HG03159 (cell line): ENCODE measurements around the gene FXR2.

Experiments
- ATAC-seq: cut with Tn5 transposase; IDR thresholded peaks from one replicate; pipeline ENCODE4 v1.9.1; 2021; ENCODE audit warnings: mild to moderate bottlenecking, moderate library complexity; ENCODE audit not compliant: unreplicated experiment

The FXR2 gene

DNA sequence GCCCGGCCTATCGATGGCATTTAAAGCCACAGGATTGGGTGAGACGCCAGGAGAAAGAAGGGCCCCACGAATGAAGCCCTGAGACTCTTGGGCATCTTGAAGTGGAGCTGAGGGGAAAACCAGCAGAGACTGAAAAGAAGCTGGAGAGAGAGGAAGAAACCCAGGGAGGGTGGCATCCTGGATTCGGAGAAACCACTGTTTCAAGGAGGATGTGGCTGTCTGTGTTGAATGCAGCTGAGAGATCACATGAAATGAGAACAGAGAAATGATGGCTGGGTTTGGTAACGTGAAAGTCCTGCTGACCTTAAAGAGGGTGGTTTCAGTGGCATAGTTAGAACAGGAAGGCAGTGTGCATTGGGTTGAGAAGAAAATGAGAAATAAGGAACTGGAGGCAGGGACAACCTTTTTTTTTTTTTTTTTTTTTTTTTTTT lies 62.1 kb downstream of the FXR2 start:
- peak; percentile 52 for ATAC-seq

DNA sequence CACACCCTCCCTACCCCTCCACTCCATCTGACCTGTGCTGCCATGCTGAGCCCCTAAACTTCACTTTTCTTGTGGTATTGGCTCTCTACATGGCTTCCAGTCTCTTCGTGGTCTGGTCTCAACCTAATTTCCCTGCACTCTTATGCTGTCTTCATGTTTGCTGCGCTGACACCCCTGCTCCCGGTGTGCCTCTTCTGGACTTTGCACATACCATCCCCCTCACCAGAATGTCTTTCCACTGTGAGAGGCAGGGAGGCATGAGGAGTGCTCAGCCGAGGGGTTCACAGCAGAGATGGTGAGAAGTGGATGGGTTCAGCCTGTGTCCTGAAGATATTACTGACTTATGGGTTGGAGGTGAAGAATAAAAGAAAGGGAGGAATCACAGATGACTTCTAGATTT lies 63.3 kb downstream of the FXR2 start:
- ATAC-seq = no peak

DNA sequence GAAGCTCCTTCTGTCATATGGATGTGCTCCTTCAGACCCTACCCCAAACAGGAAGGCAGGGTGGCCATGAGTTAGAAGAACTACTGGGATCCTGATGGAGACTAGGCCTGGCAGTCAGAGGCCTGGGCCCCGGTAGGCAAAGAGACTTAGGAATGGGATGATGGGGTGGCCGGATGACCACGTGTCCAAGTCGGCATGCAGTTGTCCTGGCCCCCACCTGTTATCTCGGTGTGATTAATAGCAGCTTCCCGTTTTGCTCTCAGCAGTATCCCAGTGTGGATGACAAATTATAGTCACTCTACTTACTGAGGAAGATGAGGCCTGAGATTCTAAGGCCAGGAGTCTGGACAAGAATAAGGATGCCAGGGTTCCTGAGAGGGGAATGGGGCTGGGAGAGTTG lies 64.4 kb downstream of the FXR2 start:
- ATAC-seq = no peak

DNA sequence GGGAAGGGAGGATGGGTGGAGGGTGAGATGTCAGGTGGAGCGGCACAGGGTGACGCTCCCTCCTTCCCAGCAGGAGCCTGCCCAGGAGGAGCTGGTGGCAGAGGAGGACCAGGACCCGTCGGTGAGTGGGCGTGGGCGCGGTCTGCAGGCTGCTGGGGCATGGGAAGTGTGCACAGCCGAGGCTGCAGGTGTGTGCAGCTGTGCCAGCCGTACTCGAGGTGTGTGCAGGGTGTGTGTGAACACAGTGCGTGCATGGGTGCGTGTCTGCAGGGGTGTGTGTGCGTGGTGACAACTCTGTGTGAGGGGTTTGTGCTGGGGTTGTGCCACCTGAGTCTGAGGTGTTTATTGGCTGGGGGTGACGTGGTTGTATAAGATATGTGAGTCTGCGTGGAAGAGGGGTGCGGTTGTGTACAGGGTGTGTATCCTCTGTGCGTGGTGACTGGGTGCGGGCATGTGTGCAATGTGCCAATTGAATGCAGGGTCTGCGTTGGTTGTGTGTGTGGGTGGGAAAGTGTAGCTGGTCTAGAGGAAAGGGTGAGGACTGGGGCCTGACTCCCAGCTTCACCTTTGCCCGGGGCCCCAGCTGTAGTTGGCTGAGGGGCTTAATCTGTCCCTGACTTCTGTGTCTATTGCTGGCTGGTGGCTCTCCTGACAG lies 65.2 kb downstream of the FXR2 start:
- no peak for ATAC-seq

DNA sequence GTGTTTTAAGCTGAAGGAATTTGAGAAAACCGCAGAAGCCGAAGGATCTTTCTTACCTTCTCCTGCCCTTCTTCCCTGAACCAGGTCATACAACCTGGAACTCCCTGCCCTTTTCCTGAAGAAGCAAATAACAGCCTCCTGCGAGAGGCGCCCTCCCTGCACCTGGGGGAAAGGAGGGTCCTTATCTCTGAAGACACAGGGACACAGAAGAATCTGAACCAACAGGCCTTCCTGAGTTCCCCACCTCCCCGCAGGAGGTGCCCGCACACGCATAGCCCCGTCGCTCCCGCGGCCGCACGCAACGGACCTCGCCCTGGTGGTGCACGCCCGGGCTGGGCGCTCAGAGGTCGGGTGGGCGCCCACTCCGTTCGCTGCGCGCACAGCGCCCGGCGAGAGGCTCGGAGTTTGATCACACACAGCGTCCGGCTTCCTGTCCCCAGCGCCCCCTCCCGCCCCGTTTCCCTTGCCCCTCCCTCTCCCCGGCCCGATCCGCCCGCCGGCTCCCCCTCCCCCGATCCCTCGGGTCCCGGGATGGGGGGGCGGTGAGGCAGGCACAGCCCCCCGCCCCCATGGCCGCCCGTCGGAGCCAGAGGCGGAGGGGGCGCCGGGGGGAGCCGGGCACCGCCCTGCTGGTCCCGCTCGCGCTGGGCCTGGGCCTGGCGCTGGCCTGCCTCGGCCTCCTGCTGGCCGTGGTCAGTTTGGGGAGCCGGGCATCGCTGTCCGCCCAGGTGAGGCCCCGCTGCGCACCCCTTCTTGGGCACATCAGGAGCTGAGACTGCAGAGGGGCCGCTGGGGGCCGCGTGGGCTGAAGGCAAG lies 65.9 kb downstream of the FXR2 start, which contains the start of gene TNFSF12:
Gene TNFSF12, plus strand, starts transcription at position 474 of the 816 bp plus-strand sequence. Its CDS starts 96 bp downstream, at position 570.
- no peak for ATAC-seq

DNA sequence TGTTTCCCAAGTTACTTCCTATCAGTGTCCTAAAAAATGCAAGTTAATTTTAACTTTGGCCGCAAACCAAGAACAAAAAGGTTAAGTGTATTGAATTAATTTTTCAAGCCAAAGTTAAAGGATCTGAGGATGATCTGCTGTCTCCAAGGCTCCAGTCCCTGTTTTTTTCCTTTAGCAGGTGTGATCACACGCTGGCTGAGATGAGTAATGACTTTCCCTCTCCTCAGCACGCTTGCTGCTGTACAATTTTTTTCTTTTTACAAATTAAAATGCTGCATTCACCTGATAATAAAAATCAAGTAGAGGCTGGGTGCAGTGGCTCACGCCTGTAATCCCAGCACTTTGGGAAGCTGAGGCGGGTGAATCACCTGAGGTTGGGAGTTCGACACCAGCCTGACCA lies 69.8 kb downstream of the FXR2 start:
- no peak for ATAC-seq
